Inflammatory macrophage treated with lipopolysaccharide for 4 hours (primary cell): Measurements from ENCODE around the gene SEC61A1.

Experiments used
- DNase-seq: peaks from one replicate; pipeline ENCODE4 v3.0.0-alpha.2; 2020

The SEC61A1 gene

DNA sequence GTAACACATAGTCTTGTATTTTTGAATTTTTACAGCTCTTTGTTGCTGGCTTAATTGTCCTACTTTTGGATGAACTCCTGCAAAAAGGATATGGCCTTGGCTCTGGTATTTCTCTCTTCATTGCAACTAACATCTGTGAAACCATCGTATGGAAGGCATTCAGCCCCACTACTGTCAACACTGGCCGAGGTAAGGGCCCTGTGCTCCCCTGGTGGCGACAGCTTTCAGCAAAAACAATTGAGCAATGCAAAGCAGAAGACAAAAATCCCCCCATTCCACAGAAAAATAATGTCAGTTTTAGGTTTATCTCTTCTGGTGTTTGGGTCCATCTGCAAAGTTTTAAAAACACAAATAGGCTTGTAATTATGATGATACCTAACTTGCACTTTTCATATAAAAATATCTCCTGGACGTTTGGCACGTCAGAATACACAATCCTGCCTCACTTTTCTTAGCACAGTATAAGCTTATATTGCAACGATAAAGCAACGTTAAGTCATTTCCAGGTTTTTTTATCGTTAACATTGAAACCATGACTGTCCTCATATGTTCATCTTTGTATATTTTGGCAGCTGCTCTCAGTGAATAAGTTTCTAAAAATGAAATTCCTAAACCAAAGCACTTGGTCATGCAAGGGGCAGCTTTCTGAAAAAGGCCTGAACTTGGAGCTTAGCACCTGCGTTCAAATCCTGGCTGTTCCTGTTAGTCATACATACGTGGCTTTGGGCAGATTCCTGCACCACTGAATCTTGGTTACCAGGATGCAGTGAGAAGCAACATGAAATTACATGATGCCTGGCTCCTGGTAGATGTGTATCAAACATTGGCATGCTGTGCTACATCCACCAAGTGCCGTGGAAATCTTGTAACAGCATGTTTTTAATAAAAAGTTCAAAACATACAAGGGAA, 8.5 kb downstream of the SEC61A1 start:
- DNase-seq = no peak

DNA sequence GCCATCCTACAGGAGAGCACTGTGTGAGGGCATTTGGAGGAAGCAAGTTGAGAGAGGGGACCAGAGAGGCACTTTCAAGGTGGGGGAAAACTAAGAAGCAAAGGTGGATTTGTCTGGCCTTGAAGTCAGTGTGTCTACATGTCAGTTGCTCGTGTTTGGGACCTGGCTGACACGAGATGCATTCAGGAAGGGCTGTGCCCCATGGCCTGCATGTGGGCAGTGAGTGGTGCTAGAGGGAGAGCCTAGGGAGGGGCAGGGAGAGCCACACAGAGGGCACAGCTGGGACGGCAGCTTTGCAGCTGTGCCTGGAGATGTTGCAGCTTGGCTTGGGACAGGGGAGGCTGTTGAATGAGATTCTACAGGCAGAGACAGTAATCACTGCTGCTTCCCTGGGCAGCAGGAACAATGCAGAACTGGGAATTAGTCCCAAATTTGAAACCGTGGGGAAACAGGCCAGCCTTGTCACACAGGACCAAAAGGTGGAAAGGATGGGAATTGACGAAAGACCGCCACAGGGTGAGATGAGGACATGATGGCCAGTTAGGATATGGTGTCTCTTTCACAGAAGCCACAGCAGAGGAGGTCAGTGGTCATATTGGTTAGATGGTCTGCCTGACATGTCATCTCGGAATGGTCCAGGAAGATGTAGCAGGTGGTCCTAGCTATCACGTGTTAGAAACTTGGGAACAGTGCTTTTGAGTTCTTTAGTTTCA, 10.0 kb downstream of the SEC61A1 start:
- DNase-seq = no peak

DNA sequence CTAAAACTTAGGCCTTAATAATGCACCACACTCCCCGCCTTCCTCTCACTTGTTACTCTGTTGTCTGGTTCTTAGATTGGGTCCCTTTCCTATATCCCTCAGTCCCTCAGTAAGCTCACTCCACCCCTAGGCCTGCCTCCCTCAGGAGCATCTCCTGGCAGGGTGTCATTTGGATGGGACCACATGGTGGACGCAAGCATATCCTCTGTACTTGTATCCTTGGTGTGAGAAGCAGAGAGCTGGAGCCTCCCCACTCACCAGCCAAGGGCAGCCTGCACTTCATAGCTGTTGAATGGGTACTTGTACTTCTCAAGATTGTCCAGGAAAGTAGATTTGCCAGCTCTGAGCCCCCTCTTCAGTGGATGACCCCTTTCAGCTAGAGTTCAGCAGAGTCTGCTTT, 11.6 kb downstream of the SEC61A1 start:
- DNase-seq = no peak

DNA sequence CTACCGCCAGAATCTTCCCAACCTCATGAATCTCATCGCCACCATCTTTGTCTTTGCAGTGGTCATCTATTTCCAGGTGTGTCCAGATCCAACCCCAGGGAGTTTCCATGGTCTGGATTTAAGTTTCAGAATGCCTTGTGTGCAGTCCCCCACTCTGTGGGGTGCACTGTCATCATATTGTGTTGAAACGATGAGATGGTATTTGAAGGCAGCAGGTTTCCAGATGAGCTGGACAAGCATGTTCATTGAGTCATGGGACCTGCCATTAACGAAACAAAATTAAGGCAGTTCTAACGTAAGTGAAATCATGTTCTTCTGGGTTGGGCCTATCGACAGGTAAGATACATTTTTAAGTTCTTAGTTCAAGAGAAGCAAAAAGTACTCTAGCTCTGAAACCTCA, 12.7 kb downstream of the SEC61A1 start:
- no peak for DNase-seq

DNA sequence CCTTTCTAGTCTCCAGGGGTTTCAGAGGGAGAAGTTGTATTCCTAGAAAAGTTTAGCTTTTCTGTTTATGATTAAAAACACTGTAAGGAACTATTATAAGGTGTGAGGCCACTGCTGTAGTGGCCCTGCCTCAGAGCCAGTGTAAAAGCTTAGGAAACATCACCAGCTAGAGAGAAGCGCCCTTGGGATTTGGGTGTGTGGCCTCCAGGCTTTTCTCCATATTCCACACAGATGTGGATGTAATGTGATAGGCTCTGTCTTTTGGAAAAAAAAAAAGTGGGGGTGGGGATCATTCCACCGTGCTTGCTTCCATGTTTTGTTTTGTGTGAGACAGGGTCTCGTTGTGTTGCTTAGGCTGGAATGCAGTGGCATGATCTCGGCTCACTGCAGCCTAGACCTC, 13.9 kb downstream of the SEC61A1 start:
- no peak for DNase-seq

DNA sequence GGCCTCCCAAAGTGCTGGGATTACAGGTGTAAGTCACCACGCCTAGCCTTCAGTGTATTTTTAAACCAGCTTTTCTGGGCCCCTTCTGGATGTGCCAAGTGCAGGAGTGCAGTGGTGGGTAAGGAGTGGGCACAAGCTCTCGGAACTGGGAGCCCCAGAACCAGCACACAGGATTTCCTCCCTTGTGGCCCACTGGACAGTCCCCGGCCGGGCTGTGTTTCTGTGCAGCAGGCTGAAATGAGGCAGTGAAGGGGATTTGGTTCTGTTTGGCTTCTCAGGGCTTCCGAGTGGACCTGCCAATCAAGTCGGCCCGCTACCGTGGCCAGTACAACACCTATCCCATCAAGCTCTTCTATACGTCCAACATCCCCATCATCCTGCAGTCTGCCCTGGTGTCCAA, 14.4 kb downstream of the SEC61A1 start:
- no peak for DNase-seq

DNA sequence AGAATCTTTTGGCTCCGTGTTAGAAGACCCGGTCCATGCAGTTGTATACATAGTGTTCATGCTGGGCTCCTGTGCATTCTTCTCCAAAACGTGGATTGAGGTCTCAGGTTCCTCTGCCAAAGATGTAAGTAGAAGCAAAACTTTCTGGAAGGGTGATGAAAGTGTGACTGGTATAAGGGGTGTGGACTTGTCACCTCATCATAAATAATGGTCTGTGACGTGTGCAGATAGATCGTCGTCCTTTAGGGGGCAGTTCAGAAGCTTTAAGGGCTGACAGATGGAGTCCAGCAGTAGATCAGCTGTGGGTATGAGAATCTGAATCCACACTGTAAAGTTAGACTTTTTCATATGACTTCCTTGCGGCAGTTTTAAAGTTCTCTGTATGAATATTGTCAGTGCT, 15.3 kb downstream of the SEC61A1 start:
- no peak for DNase-seq

DNA sequence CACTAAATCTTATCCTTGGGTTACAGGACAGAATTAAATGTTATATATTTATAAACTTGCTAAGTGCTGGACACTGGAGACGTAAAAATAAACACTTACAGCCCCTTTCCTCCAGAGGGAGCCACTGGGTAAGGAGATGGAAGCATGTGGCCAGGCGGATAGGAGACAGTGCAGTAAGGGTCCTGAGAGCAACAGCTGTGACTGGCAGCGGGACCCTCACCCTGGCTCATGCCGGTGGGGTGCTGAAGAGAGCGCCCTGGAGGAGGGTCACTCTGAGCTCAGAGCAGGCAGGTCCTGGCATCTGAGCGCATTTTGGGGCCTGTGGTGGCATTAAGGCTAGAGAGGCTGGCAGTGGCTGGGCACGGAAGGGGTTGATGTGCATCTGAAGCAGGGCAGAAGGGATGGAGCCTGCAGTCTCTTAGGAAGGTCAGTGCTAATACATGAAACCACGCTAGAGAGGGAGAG, 16.0 kb downstream of the SEC61A1 start:
- DNase-seq = peak; percentile 32

DNA sequence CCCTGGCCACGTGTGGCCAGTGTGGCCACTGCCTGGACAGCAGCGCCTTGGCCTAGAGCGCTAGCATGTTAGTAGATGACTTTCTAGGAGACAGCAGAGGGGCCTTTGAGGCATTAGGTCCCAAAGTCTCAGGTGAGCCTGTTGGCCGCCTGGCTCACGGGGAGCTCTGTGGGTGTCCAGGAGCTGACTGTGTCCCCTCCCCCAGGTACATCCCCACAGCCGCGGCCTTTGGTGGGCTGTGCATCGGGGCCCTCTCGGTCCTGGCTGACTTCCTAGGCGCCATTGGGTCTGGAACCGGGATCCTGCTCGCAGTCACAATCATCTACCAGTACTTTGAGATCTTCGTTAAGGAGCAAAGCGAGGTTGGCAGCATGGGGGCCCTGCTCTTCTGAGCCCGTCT, 17.0 kb downstream of the SEC61A1 start:
- DNase-seq = no peak

DNA sequence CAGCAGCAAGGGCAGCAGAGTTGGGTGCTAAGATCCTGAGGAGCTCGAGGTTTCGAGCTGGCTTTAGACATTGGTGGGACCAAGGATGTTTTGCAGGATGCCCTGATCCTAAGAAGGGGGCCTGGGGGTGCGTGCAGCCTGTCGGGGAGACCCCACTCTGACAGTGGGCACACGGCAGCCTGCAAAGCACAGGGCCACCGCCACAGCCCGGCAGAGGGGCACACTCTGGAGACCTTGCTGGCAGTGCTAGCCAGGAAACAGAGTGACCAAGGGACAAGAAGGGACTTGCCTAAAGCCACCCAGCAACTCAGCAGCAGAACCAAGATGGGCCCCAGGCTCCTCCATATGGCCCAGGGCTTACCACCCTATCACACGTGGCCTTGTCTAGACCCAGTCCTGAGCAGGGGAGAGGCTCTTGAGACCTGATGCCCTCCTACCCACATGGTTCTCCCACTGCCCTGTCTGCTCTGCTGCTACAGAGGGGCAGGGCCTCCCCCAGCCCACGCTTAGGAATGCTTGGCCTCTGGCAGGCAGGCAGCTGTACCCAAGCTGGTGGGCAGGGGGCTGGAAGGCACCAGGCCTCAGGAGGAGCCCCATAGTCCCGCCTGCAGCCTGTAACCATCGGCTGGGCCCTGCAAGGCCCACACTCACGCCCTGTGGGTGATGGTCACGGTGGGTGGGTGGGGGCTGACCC, 18.8 kb downstream of the SEC61A1 start:
- no peak for DNase-seq

DNA sequence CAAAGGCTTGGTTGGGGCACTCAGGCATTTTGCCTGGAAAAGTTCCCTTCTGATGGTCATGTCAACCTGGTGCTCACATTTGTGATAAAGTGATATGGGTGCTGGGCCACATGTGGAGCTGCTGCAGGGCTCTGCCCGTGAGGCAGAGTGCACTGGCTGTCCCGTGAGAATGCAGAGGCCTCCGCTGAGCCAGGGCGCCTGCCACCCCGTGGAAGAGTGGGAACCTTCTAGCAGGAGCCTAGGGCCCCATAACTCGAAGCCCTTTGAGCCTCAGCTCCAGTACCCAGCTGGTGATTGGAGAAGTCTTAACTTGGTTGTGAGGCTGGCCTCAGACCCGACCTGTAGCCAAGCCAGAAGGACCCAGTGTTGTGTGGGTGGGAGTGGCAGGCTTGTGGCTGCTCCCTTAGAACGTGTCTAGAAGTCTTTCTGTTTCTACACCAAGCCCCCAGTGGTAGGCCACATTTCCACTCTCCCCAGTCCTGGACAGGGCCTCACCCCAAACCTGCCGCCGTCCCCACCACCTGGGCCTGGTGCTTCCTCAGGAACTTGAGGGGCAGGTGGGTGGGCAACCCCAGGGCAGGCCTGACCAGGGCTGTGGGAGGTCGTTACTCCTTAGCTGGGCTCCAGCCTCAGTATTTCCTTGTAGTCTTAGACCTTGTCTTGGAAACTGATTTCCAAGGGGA, 19.7 kb downstream of the SEC61A1 start:
- no peak for DNase-seq

DNA sequence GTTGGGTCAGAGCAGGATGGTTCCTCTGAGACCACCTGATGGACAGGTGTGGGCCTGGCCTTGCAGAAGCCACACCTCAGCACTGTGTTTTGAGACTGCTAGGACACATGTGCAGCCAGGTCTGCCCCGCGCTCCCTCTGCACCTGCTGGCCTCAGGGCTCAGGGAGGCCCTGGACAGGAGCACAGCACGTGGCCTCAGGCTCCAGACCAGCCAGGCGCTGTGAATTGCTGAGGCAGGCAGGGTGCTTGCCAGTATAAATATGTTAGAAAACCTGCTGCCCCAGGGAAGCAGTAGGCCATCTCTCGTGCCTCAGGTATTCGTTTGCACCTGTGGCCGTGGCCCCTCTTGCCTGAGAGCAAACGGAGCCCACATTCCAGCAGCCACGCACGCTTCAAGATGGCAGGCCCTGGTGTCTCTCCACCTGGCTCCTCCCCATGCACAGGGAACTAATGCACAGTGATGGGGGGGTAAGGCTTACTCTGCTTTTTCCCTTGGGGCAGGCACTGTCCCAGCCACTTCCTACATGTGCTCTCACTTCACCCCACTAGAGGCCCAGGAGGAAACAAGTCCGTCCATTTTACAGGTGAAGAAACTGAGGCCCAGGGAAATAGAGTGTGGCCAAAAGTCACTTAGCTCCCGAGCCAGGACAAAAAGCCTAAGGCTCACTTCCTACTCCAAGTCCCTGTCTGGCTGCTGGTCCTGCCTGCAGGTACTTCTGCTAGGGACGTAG, 20.4 kb downstream of the SEC61A1 start:
- DNase-seq = no peak

DNA sequence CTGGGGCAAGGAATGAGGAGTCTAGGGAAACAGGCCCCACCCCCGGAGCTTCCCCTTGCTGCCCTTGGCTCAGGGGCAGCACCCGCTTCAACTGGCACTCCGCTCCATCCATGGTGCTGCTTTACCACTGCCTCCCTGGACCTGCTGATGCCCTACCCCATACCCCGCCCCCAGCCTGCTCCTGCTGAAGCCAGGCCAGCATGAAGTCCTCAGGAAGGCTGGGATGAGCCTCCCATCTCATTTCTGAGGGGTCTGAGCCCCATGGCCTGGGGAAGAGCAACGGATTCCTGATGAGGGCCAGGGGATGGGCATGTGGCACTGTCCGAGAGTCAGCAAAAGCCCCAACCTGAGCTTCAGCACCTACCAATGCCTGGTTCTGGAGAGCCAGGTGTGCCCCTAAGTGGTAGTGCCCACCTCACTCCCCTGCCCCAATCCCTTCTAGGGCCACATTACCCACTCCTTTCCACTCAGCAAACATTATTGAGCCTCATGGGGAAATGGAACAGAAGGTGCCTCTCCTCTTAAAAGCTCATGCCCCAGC, 21.0 kb downstream of the SEC61A1 start:
- DNase-seq = no peak

DNA sequence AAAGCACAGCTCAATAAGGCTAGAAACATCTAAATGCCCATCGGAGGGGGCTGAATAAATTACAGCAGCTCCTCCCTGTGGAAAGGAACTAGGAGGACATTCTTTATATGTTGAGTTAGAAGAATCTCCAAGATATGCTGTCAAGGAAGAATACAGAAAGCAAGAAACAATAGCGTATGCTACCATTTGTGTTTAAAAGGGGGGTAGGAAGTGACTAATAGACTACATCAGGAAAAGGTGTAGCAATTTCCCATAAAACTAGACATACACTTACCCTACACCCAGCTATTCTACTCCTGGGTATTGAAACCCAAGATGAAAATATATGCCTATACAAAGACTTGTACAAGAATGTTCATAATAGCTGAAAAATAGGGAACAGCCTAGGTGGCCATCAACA, 21.6 kb downstream of the SEC61A1 start:
- no peak for DNase-seq

DNA sequence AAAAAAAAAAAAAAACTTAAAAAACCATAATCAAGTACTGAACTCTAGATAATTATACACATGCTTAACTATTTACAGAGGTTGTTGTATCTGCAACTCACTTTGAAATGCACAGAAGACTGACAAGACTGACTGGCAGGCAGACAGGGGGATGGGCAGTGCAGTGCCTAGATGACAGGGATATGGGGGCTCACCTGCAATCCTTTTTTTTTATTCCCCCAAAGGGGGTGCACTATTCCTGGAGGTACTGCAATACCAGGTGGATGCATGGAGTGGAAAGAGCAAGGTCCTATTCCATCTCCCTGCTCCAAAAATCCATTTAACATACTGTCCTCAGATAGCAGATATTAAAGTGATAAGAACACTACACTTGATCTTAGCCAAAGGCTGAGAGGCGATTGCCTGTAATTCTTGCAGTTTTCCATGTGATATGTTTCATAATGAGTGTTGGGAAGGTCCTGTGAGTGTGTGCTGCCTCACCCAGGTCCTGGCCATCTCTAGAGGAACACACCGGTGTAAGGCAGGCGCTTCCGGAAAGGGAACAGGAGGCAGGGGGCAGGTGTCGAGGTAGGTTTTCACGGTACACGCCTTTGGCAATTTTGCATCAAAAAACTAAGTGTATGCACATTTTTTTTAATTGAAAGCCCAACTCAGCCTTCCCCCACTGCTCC, 22.7 kb downstream of the SEC61A1 start:
- peak; percentile 18 for DNase-seq

DNA sequence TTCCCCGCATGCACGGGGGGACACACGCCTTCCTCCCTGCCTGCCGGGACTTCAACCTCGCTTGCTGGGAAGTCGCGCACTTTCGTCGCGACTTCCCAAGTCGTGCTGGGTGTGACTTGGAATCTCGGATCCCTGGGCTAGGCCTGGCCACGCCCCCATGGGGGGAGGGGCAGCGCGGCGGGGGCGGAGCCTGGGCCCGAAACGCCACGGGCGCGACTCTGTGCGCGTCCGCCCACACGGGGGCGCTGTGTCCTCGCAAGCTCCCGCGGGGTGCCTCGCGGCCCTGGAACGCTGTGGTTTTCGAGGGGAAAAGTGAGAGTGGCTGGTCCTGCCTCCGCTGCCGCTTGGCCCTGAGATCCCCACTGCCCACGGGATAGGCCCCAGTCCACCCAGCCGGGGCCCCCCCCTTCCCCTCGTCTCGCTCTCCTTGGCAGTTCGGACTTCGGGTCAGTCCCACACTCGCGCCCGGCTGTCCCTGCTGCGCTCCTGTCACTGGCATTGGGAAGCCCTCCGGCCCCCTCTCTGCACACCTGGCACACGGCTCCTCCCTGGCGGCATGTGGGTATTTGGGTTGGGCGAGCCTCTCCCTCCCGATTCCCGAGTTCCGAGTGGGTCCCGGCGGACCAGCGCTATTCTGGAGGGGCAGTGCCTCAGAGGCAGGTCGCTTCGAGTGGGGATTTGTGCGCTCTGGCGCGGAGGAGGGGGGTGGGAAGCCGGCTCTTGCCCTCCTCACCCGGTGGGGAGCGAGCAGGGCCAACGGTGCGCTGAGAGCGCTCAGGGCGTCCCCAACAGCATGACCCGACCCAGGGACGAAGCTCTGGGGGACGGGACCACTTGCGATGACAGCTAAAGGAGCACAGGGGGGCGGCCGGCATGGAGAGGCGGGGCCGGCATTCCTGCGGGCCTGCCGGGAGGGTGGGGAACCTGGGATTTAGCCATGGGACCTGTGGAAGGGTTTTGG, 23.6 kb downstream of the SEC61A1 start:
- peak; percentile 86 for DNase-seq

DNA sequence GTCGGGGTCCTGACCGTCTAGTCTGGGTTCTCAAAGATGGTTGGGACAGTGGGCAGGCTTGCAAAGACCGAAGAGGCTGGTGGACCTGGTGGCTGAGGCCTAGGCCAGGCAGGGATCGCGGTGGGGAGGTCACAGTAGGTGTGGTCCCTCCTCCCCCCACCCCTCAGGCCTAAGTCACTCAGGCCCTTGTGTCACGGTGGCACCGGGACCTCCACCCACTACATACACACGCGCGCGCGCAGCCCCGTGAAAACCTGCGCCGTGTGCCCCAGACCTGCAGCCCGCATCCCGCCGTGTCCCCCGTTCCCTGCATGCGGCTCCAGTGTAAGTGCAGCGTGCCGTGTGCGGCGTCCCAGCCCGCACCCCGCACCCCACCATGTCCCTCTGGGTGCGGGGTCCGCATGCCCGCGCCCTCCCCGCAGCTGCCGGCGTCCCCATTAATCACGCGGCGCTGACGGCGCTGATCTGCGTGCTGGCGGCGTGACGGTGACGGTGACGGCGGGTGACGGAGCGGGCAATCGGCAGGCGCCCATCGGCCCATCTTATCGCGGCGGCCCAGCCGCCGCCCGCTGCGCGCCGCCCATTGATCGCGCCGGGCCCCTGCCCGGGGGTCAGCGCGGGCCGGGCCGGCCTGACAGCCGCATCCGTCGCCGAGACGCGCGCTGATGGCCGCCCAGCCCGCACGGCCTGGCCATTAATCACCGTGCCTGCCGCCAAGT, 24.4 kb downstream of the SEC61A1 start:
- peak; percentile 57 for DNase-seq

DNA sequence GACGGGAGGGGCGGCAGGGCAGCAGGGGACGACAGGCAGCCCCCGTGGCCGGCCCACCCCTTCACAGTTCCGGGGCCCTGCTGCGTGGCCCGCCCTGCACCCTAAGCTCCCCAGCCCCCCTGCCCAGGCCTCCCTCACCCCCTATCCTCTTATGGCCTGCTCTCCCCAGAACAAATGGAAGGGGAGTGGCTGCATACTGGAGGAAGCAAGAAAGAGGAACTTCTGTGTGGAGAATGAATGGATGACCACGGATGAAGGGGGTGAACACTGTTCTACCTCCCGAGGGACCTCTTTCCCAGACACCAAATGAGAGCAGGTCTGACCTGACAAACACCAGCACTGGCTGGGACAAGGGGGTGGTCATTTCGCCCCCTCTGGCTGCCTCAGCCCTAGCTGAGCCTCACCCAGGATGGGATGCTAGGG, 25.0 kb downstream of the SEC61A1 start:
- peak; percentile 64 for DNase-seq

DNA sequence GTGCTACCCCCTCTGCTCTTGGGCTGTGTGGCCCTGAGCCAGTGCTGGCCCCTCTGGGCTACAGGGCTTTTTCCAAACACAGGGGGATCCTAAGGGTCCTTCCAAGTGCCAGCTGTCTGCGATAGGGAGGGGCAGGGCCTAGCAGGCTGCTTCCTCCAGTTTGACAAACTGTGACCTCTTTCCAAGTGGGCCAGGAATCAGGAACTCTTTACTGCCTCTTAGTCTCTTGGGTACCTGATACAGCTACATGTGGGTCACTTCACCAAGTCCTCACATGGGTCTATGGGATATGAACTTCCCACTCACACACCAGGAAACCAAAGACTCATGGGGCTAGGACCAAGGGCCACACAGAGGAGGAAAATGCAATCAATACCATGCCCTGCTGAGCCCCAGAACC, 25.4 kb downstream of the SEC61A1 start:
- DNase-seq = no peak
